Fibroblast of lung (primary cell): ENCODE measurements around the gene INPP1. TPM values are rescaled to one million over a fixed set of nuclear protein-coding genes. Genes with fewer than 3 reads are reported as not detected.

Experiments used
- DNase-seq, 2 donors: peaks; one replicate each; pipeline versions ENCODE4 v3.0.0 to v3.0.0-alpha.2; 2010; ENCODE audit warnings: low read depth in 2 of 2
- H2AFZ ChIP-seq: 2 replicates; pipeline ENCODE4 v1.5.1; 2012; ENCODE audit warnings: low read length, control low read depth, inconsistent platforms
- H3K27ac ChIP-seq: 2 replicates; pipeline ENCODE4 v1.5.1; 2011; ENCODE audit warnings: low read length, control low read depth; ENCODE audit not compliant: insufficient read depth
- H3K27me3 ChIP-seq: 2 replicates; pipeline ENCODE4 v1.5.1; 2011; ENCODE audit warnings: mild to moderate bottlenecking, low read length; ENCODE audit not compliant: control insufficient read depth, insufficient read depth
- H3K36me3 ChIP-seq: 2 replicates; pipeline ENCODE4 v1.5.1; 2011; ENCODE audit warnings: low read length; ENCODE audit not compliant: control insufficient read depth, insufficient read depth
- H3K4me1 ChIP-seq: 2 replicates; pipeline ENCODE4 v1.5.1; 2011; ENCODE audit warnings: low read length; ENCODE audit not compliant: control insufficient read depth, insufficient read depth; ENCODE audit errors: extremely low read depth
- H3K4me2 ChIP-seq: 2 replicates; pipeline ENCODE4 v1.5.1; 2011; ENCODE audit warnings: low read length, control low read depth; ENCODE audit not compliant: insufficient read depth; ENCODE audit errors: extremely low read depth
- H3K4me3 ChIP-seq, 4 experiments: fragments of 200-600 bp in 1 of 4; sonication (generic) in 1 of 4; replicated peaks in 1 of 4; 2 replicates each; pipeline ENCODE4 v1.5.1; 2011 to 2016; ENCODE audit warnings: low read length in 4 of 4, low read depth in 3 of 4, mild to moderate bottlenecking in 3 of 4, control low read depth in 2 of 4, inconsistent platforms in 1 of 4, mixed read lengths in 1 of 4; ENCODE audit not compliant: insufficient read depth in 1 of 4; ENCODE audit errors: control extremely low read depth in 1 of 4
- H3K79me2 ChIP-seq: 2 replicates; pipeline ENCODE4 v1.5.1; 2012; ENCODE audit warnings: mild to moderate bottlenecking, low read length, inconsistent platforms; ENCODE audit not compliant: control insufficient read depth, insufficient read depth
- H3K9ac ChIP-seq: 2 replicates; pipeline ENCODE4 v1.5.1; 2011; ENCODE audit warnings: mild to moderate bottlenecking, low read length, control low read depth; ENCODE audit not compliant: insufficient read depth
- H3K9me3 ChIP-seq: 2 replicates; pipeline ENCODE4 v1.5.1; 2012; ENCODE audit warnings: low read depth, low read length; ENCODE audit not compliant: control insufficient read depth, insufficient read depth
- H4K20me1 ChIP-seq: 2 replicates; pipeline ENCODE4 v1.5.1; 2011; ENCODE audit warnings: low read length; ENCODE audit not compliant: control insufficient read depth, insufficient read depth; ENCODE audit errors: extremely low read depth
- EZH2 ChIP-seq: IDR thresholded peaks from 2 replicates; pipeline ENCODE4 v1.5.1; 2012; ENCODE audit warnings: low read length, control low read depth, mild to moderate bottlenecking; ENCODE audit errors: missing control alignments
- polyA plus RNA-seq, 2 donors: library from polyadenylated mRNA; depleted of rRNA in 1 of 2; stranded (reverse) in 1 of 2; unstranded in 1 of 2; fragments of >200 nt; gene quantifications; 2 replicates each; pipeline ENCODE4 v1.2.1, GENCODE V29; 2011 to 2012; ENCODE audit warnings: missing spikeins in 1 of 2
- total RNA-seq: library from RNA; depleted of rRNA; stranded (reverse); fragments of >200 nt; gene quantifications from 2 replicates; pipeline ENCODE4 v1.2.1, GENCODE V29; 2014
- TF ChIP-seq, protein P1 (sequence below), 2 donors: IDR thresholded peaks in 1 of 2; conservative IDR thresholded peaks in 1 of 2; 1 replicate in 1 of 2; 2 replicates in 1 of 2; pipeline ENCODE4 v1.5.1; 2011 to 2012; ENCODE audit warnings: low read length in 2 of 2, control low read depth in 1 of 2, inconsistent platforms in 1 of 2, low read depth in 1 of 2, mild to moderate bottlenecking in 1 of 2

The INPP1 gene
- total and polyA plus RNA-seq, 2 donors (not counting 1 experiment from before 2014, with no cell fraction given) = 14.0 to 16.4 TPM

DNA sequence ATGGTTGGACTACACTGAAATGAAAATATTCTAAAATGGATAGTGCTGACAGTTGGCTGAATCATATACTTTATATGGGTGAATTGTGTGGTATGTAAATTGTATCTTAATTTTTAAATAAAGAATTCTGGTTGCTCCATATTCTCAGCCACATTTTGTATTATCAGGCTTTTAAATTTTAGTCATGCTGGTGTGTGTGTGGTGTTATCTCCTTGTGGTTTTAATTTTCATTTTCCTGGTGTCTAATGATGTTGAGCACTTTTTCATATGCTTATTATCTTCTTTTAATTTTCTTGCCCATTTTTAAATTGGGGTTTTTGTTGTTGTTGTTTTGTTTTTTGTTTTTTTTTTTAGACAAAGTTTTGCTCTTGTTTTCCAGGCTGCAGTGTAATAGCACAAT is 20.0 kb upstream of the INPP1 start:
- peaks cover 2% of the 10 kb centered on the region for H3K79me2 ChIP-seq
- DNase-seq = no peak
- no peak for TF ChIP-seq EZH2
- TF ChIP-seq, protein P1, sequence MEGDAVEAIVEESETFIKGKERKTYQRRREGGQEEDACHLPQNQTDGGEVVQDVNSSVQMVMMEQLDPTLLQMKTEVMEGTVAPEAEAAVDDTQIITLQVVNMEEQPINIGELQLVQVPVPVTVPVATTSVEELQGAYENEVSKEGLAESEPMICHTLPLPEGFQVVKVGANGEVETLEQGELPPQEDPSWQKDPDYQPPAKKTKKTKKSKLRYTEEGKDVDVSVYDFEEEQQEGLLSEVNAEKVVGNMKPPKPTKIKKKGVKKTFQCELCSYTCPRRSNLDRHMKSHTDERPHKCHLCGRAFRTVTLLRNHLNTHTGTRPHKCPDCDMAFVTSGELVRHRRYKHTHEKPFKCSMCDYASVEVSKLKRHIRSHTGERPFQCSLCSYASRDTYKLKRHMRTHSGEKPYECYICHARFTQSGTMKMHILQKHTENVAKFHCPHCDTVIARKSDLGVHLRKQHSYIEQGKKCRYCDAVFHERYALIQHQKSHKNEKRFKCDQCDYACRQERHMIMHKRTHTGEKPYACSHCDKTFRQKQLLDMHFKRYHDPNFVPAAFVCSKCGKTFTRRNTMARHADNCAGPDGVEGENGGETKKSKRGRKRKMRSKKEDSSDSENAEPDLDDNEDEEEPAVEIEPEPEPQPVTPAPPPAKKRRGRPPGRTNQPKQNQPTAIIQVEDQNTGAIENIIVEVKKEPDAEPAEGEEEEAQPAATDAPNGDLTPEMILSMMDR (conservative IDR thresholded peaks at IDR 0.05 in 1 of 2, IDR thresholded peaks at IDR 0.05 in 1 of 2; ENCODE audit: low read depth in 1 of 2, low read length in 2 of 2) = no peak

DNA sequence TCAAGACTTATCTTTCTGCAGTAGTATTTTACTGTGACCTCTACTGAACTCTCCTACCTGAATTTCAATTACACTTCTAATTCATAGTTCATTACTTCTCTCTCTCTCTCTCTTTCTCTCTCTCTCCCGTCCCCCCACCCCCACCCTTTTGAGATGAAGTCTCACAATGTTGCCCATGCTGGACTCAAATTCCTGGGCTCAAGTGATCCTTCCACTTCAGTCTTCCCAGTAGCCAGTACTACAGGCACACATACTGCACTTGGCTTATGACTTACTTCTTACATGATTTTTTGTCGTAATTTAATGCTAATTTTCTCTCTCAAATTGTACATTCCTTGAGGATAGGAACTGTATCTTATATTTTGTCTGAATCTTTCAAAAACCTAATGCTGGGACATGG is 17.8 kb upstream of the INPP1 start:
- H3K4me3 ChIP-seq = no peak overlapping the region
- no peak overlapping the region for H2AFZ ChIP-seq
- no peak for TF ChIP-seq EZH2
- TF ChIP-seq, protein P1 (conservative IDR thresholded peaks at IDR 0.05 in 1 of 2, IDR thresholded peaks at IDR 0.05 in 1 of 2; ENCODE audit: low read depth in 1 of 2, low read length in 2 of 2) = no peak

More for the DNA sequence above, 20.0 kb upstream of the INPP1 start:
- H3K36me3 ChIP-seq = no peaks in the 10 kb centered on the region
- no peaks in the 10 kb centered on the region for H3K27me3 ChIP-seq
- H3K27ac ChIP-seq = no peak overlapping the region
- no peaks in the 10 kb centered on the region for H3K9me3 ChIP-seq
- no peak overlapping the region for H3K4me3 ChIP-seq
- H3K4me2 ChIP-seq = no peak overlapping the region
- no peak overlapping the region for H3K9ac ChIP-seq
- H3K4me1 ChIP-seq = no peaks in the 10 kb centered on the region
- H2AFZ ChIP-seq = no peak overlapping the region
- no peaks in the 10 kb centered on the region for H4K20me1 ChIP-seq

DNA sequence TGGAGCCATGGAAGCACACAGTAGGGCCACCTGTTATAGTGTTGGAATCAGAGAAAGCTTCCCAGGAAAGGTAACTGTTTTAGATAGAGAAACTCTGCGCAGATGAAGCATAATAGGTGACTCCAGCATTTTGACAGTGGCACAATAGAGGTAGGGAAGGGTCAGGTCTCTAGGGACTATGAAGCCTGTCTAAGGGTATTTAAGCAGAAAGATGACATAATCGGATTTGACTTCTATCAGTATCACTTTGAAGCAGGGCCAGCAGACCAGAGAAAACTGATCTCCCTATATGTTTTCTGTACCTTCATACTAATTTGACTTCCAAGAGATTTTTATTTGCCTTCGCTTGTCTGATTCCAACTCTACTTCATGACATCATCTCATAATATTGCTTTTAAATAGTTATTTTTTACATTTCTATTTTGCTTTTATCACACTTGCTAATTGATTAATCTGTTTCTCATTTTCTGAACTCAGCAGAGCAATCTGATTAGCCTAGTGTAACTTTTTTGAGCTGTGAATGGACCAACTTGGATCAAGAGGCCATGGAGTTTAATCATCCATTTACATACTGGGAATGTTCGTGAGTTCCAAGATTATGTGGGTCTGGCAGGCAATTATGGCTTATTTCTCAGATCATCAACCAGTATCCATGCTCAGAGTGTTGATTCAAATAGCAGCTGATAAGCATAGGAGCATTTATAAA is 15.4 kb upstream of the INPP1 start:
- Histone ChIP-seq H4K20me1 (no peaks in the 10 kb centered on the region), H3K27ac (no peak overlapping the region), H3K9ac (no peak overlapping the region), H3K79me2 (no peaks in the 10 kb centered on the region), H3K27me3 (no peaks in the 10 kb centered on the region), H3K4me2 (no peak overlapping the region), H3K36me3 (no peaks in the 10 kb centered on the region), H3K4me3 (no peak overlapping the region), H3K9me3 (no peaks in the 10 kb centered on the region), H3K4me1 (no peaks in the 10 kb centered on the region), H2AFZ (no peak overlapping the region)
- DNase-seq = no peak
- TF ChIP-seq, protein P1 (conservative IDR thresholded peaks at IDR 0.05 in 1 of 2, IDR thresholded peaks at IDR 0.05 in 1 of 2; ENCODE audit: low read depth in 1 of 2, low read length in 2 of 2) = no peak
- no peak for TF ChIP-seq EZH2

More for the DNA sequence above, 17.8 kb upstream of the INPP1 start:
- H3K79me2 ChIP-seq = no peaks in the 10 kb centered on the region
- H4K20me1 ChIP-seq = no peaks in the 10 kb centered on the region
- H3K4me1 ChIP-seq = no peaks in the 10 kb centered on the region
- no peak overlapping the region for H3K27ac ChIP-seq
- no peaks in the 10 kb centered on the region for H3K27me3 ChIP-seq
- DNase-seq = no peak
- no peak overlapping the region for H3K9ac ChIP-seq
- H3K9me3 ChIP-seq = no peaks in the 10 kb centered on the region
- no peaks in the 10 kb centered on the region for H3K36me3 ChIP-seq
- no peak overlapping the region for H3K4me2 ChIP-seq
